Astrocyte of the hippocampus (primary cell): ENCODE measurements around the gene BPIFB6.

ENCODE experiments used
- DNase-seq: peaks from one replicate; pipeline ENCODE4 v3.0.0; 2011; ENCODE audit warnings: low read depth, low spot score

BPIFB6 gene

DNA sequence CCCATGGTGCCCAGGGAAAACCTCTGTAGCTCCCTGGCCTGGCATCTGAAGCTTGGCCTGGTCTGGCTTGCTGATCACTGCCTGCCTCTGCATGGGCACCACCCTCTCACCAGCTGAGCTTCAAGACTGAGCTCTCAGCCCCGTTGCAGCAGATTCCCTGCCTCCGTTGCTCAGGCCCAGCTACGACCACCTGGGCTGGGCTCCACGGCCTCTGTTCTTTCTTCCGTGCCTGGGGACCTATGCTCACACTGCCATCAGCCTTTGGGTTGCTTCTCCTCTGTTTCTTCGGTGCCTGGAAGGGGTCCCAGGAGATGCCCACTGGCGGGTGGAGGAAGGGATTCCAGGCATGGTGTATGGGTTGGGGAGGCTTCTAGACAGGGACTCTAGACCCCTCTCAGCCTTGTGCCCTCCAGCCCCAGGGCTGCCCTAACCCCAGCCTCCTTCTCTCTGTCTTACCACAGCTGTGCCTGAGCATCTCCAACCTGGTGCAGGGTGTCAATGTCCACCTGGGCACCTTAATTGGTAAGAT is 14.8 kb upstream of the BPIFB6 start:
- DNase-seq, result no peak

DNA sequence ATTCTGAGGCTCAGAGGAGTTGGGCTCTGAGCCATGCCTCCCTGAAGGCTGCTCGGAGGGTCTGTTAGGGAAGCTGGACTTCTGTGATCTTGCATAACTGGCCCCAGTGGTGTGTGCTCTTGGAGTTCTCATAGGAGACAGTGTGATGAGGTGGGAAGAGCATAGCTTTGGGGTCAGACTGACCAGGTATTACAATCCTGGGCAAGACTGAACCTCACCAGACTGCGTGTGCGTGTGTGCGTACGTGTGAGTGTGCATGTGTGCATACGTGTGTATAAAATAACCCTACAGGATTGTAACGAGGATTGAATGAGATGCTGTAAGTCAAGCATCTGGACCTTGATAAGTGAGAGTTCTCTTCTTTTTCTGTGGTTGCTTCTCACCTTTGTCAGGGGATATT is 13.9 kb upstream of the BPIFB6 start:
- DNase-seq, result no peak

DNA sequence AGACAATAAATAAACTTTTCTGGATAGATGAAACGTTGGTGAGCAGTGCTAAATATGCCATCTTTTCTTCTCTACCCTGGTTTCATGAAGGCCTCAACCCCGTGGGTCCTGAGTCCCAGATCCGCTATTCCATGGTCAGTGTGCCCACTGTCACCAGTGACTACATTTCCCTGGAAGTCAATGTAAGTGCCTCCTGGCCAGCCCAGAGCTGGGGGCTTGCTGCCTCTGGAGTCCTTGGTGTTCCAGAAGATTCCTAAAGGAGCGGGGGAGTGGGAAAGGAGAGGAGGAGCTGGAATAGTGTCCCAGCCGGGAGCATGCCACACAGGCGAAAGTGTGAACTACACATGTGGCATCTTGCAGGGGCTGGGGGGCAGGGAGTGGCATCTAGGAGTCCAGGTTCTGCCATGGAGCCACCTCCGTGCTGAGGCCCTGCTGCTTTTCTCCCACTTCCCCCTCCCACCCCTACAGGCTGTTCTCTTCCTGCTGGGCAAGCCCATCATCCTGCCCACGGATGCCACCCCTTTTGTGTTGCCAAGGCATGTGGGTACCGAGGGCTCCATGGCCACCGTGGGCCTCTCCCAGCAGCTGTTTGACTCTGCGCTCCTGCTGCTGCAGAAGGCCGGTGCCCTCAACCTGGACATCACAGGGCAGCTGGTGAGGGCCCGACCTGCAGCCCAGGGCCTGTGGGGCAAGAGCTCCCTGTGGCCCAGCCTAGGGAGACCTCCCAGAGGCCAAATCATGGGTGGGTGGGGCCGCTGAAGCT is 13.1 kb upstream of the BPIFB6 start:
- DNase-seq, result no peak

DNA sequence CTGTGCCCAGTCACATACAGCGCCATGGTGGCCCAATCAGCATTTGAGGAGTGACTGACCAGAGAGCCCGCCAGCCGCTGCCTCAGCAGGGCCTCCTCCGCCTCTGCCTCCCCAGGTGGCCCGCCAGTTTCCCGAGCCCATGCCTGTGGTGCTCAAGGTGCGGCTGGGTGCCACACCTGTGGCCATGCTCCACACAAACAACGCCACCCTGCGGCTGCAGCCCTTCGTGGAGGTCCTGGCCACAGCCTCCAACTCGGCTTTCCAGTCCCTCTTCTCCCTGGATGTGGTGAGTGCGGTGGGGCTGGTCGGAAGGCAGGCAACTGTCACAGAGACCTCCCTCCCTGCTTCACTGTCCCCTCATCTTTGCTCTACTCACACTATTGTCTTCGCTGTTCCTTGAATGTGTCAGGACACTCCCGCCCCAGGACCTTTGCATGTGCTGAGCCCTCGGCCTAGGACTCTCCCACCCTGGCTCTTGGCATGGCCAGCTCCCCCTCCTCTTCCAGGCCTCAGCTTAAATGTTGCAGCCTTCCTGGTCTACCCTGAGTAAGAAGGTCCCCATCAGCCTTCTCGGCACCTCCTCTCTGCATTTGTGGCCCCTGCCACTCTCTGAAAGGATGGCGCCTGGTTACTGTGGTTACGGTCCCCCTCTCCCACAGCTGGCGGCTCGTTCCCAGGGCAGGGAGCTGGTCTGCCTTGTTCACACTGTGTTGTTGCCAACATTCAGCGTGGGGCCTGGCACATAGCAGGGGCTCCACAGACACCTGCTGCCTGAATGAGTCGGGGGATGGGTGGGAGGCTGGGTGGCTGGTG is 11.8 kb upstream of the BPIFB6 start:
- DNase-seq, result no peak

DNA sequence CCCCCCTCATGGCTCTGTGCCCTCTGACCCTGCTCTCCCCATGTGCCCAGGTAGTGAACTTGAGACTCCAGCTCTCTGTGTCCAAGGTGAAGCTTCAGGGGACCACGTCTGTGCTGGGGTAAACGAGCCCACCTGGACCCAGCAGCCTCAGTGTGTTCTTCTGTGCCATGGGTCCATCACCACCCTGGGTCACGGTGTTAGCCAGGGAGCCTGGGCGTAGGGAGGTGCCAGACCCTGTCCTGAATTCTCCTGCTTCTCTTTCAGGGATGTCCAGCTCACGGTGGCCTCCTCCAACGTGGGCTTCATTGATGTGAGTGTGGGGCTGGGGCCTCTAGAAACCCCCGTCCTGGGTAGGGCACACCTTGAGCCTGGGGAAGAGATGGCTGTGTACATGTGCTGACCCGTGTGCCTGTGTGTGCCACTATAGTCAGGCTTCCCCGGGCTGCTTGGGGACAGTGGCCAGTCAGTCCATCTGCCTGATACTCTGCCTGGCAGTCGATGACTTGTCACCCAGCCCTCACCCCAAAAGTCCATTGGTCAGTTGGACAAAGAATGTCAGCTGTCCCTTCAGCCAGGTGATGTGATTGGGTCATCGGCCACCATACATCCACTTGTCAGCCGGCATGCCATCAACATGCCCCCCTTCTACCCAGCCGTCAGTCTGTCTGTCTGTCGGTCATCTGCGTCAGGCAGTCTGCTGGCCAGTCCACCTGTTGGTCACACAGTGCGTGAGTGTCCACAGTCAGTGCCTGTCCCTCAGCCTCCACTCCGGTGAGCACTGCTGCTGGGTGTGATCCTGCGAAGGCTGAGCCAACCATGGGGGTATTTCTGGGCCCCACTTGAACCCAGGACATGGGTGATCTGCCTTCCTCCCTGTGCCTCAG is 10.9 kb upstream of the BPIFB6 start:
- DNase-seq, result no peak

DNA sequence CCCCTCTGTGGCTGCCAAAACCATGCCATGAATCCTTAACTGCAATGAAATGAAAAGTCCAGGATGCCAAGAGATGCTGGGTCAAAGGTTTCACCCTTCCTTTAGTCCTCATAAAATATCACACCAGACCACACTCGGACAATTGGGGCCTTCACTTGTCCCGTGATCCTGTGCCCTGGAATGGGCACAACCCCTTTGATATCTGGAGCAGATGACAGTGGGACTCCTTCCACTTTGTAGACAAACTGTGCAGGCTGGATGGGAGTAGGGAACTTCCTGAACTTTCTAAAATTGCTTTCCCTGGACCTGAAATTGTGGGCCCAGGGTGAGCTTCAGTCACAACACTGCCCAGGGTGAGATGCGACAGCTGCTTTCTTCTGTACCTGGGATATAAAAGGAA is 9.6 kb upstream of the BPIFB6 start:
- DNase-seq, result no peak

DNA sequence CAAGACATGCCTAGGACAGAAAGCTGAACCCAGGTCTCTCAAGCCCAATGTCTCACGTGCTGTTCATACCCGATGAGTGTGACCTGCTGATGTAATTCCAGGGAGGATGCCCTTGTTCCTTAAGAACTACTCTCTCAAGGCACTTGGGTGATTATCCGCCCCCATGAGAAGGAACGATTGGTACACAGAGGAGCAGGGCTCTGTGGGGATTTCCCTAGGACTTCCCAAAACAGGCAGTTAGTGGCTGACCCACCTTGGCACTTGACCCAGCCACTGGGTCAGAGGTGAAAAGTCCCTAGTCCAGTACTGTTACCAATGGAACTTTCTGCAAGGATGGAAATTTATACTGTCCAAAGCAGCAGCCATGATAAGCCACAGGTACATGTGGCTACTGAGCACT is 9.2 kb upstream of the BPIFB6 start:
- no peak for DNase-seq

DNA sequence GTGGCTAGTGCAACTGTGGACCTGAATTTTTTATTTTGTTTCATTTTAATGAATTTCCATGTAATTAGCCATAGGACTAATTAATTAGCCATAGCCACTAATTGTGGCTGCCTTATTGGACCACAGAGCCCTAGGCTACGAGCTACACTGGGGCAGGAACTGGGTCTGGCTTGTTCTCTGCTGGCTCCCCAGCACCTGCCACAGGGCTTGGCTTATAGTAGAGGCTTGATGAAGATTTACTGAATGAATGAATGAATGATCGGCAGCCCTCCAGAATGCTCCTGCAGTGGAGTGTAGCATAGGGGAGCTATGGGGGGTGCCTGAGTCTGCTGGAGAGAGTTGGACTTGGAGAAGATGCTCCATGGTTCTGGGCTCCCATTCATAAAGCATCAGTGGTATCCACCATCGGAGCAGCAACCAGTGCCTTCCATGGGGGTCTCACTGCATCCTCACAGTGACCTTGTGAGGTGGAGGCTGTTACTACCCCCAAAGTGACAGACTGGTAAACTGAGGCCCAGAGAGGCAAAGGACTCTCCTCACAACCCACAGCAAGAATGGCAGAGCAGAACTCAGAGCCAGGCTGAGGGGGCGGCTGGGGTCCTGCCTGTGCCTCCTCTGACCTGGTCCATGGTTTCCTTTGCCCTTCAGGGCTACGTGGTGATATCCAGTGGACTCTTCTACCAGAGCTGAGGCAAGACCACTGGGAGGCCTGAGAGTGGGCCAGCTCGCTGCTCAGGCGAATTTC is 8.6 kb upstream of the BPIFB6 start:
- DNase-seq, result no peak

DNA sequence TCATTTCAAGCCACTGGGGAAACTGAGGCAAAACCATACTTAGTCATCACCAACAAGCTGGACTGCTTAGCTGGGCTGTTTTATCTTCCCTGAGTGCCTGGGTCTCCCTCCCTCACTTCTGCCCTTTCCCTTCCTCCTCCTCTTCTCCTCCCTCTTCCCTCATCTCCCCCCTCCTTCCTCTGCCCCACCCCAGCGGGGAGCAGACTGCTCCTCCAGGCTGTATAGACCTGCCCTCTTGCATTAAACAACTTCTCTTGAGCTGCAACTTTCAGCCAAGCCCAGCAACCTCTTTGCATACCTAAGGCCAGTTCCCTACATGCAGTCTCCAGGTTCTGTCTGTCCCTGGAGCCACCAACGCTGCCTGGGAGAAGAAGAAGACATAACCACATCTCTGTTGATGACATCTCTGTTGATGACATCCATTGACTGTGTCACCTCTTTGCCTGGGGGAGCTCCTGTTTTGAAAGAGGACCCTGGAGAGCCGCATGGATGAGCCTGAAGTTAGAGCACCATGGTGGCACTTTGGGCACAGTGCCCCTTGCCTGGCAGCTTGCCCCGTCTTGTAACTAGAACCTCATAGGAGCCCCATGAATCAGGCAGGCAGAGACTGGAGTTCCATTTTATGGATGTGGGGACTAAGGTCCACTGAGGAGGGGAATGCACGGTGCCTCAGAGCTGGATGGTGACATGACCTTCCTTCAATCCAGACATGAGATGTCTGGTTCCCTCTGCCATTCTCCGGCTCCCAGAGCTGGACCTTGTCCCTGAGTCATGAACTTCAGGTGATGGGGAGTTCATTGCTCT is 7.8 kb upstream of the BPIFB6 start:
- DNase-seq, result no peak

DNA sequence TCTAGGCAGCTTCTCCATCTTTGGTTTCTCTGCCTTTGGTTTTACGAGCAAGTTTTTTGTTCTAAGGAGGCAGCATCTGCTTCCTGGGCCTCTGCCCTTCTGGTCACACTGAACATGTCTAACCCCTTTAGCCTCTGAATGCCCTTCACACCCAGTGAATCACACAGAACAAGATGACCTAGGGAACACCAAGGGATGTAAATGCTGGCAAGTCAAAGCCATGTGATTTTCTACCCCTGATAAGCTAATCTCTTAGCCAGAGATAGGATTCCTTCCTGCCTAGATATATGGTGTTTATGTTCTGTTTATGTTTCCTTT is 7.2 kb upstream of the BPIFB6 start:
- no peak for DNase-seq

DNA sequence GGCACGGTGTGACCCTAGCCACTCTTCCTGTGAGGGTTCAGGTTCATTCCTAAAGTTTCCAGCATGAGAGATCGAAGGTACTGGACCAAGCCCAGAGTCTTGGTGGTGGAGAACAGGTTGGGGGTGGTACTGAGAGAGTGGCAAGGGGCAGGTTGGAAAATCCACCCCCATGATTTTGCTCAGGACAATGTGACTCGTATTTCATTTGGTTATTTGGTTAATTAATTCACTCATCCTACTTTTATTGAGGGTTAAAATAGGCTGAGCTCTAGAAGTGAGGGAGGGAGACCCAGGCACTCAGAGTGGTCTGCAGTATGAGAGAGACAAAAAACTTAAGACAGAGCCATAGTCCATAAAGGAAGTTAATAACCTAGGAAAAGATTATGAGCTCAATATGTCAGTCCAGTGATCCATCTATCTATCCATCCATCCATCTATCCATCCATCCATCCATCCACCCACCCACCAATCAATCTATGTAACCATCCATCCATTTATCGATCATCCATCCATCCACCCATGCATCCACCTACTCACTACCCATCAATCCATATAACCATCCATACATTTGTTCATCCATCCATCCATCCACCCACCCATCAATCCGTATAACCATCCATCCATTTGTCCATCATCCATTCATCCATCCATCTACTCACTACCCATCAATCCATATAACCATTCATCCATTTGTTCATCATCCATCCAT is 6.7 kb upstream of the BPIFB6 start:
- no peak for DNase-seq

DNA sequence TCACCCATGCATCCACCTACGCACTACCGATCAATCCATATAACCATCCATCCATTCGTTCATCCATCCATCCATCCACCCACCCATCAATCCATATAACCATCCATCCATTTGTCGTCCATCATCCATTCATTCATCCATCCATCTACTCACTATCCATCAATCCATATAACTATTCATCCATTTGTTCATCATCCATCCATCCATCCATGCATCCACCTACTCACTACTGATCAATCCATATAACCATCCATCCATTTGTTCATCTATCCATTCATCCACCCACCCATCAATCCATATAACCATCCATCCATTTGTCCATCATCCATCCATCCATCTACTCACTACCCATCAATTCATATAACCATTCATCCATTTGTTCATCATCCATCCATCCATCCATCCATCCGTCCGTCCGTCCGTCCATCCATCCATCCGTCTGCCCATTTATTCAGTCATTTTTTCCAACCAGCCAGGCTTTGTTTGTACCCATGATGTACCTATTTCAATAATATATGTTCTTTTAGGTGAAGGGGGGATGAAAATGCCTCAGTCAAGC is 6.1 kb upstream of the BPIFB6 start:
- DNase-seq, result no peak

DNA sequence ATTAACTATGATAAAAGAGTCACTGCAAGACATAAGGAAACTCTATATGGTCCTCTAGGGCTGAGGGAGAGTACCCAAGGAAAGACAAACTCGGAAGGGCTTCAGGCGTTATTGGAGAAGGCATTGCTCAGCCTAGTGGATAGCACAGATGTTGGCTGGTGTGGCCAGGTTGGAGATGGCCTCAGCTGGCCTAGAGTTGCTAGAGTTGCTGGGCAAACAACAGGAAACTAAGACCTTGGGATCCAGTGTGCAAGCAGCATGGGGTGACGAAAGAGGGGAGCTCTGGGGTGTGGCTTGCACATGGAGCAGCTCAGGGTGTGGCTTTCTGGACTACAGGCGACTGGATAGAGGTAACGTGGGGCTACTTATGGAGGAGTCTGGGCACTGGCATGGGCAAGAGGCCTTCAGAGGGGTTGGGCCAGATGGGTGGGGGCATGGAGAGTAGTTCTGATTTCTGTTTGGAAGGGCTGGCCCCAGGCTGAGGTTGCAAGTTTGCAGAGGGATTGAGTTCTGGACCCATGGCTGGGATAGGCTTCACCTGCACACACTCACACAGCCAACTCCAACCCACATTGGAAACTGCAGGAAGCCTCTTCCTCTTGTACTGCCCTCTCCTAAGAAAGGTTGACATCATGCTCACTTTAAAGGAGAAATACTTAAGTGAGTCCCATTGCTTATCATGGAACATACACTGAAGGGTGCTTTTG is 5.2 kb upstream of the BPIFB6 start:
- no peak for DNase-seq

DNA sequence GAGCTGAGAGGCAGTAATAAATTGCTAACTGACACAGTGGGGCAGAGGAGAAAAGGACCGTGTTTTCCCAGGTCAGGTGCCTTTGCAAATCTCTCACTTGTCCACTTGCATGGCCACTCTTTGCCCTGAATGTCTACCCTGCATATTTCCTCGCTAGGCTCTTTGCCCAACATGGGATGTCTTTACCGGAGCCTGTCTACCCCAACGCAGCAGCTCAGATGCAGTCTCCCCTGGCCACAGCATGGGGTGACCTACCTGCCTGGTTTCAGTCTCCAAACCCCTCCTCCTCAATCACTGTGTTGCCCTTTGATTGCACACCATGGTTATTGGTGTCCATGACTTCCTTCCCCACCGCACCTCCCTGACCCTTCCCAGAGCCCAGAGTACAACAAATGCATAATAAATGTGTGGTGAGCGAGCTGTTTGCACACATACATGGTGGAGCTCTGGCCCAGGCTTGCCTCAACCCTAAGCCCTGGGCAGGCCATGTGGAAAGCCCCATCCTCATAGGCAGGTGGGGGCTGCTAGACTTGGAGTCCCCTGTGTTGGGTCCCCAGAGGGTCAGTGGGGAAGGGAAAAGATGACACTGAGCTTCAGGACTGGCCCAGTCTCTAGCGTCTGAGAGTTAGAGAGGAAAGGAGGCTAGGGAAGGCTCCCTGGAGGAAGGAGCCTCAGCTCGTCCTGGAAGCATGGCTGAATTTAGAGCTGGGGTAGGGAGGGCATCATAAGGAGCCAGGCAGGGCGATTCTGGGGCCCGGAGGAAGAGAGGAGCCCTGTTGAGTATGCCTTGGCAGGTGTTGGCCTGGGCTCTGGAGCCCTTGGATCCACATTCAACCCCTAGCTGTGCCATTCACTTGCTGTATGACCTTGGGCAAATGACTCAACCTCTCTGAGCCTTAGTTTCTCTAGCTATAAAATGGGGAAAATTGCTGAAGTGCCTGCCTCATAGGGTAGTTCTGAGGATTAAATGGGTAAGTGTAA is 4.4 kb upstream of the BPIFB6 start:
- no peak for DNase-seq

DNA sequence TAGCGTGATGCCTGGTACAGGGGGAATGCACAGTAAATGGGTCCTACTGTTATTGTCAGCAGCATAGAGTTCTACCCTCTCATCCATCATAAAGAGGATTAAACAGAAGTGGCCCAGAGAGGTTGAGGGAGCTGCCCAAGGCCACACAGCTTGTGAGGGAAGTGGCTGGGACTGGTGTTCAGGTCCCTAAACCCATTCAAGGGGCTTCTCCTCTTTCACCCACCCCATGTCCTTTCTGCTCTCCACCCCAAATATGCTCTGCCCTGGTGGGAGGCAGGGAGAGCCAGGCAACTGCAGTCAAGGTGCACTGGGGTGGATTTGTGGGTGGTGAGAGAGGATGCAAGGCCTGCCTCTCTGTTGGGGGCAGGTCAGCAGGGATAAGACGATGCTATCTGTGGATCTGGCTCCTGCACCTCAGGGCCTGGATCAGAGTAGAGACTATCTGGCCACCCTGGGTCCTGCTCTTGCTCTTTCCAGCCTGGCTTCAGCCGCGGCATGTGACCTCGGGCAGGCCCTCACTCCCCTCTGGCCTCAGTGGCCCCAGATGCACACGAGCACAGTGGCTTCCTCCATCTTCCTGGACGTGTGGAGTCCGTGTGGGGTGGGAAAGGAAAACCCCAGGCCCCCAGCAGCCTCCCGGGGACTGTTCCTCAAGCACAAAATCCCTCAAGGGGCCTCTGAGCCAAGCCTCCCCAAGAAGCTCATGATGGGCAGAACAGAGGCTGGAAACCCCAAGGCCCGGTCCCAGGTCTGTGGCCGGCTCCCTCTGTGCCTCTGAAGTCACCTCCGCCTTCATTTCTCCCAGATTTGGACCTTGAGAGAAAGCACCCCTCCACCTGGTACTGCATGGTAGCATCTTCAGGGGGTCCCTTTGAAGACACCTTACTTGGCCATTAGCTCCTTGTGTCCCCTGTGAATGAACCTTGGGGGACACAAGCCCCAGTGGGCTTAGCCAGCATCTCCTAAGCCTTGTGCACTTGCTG is 3.4 kb upstream of the BPIFB6 start:
- no peak for DNase-seq

DNA sequence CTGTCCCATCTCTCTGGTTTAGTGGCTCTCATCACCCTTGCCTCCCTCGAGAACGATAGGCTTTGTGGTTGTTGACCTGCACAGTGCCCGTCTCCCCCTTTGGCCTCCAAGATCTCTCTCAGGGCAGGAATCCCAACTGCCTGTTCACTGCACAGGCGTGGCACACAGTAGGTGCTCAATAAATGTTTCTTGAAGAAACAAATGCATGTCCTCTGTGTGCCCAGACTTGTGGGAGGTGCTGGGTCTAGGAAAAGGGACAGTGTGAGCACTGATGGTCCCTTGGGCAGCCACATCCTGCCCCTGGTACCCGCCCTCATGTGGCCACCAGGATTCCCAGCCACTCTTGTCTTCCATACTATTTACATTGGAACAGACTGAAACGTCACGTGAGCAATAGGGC is 2.6 kb upstream of the BPIFB6 start:
- DNase-seq, result no peak

DNA sequence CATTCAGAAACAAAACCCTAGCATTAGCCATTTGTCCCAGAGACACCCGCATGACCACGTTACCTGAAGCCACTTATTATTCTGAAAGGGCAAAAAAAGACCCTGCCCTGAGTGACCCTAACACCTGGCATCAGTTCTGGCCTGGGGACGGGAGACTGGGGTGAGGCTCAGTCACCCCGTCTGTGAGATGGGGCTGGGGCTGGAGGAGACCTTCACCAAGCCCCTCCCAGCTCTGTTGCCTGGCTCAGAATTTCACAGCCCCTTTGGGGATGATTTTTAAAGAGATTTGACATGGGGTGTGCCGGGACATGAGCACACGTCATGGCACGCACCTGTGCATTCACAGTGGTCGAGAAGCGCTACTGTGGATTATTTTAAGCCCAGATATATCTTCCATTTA is 1.4 kb upstream of the BPIFB6 start:
- no peak for DNase-seq
